ENCODE measurements around the gene RASSF5. TPM values are rescaled to one million over a fixed set of nuclear protein-coding genes. Genes with fewer than 3 reads are reported as not detected.

RASSF5 gene, protein sequence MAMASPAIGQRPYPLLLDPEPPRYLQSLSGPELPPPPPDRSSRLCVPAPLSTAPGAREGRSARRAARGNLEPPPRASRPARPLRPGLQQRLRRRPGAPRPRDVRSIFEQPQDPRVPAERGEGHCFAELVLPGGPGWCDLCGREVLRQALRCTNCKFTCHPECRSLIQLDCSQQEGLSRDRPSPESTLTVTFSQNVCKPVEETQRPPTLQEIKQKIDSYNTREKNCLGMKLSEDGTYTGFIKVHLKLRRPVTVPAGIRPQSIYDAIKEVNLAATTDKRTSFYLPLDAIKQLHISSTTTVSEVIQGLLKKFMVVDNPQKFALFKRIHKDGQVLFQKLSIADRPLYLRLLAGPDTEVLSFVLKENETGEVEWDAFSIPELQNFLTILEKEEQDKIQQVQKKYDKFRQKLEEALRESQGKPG
- total RNA-seq: 0.09 and 0.11 TPM in 2 replicates

GRCh38 chr1:206507284-206508129 is at the start of gene RASSF5:
Gene RASSF5, plus strand, starts transcription at chr1:206507531. Its CDS starts 72 bp downstream, at chr1:206507603.

DNA sequence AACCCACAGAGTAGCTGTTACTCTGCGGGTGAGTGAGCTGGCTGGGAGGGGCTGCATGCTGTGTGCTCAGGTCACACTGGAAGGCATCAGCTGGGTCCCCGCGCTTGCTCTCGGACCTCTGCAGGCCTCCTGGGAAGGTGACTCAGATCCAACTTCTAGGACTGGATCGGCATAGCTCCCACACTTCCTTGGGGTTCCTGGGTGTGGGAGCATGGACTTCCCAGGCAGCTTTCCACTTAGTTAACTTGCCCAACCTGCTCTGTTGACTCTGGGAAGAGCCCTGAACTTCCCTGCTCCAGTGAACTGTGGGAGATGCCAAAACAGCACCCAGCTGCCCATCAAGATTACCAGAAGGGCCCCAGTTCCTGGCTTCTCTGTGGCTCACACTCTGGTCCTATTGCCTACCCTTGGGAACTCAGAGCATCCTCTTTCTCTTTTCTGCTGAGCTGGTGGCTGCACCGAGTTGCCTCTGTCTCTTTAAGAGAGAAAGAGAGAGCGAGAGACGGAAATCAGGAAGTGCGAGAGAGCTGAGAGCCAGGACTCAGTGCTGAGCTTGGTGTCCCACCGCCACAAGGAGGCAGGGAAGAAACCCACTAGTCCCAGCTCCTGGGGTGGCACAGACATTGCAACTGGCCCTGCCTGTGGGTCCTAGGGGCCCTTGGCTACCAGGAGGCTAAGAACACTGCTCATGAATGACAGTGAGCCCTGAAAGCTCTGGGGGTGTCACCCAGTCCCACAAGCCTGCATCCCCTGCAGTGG is 37.2 kb upstream of the RASSF5 start, which contains the start of gene IKBKE:
Gene IKBKE (plus strand): TSS at position 544 of the 759 bp plus-strand sequence. CDS start 2,752 bp downstream, outside the sequence.

GRCh38 chr1:206612129-206612876 is 105.0 kb downstream of the RASSF5 start, which contains the start of gene EIF2D:
Gene EIF2D, minus strand, starts transcription at chr1:206612465. Its CDS starts 123 bp downstream, at chr1:206612342.

DNA sequence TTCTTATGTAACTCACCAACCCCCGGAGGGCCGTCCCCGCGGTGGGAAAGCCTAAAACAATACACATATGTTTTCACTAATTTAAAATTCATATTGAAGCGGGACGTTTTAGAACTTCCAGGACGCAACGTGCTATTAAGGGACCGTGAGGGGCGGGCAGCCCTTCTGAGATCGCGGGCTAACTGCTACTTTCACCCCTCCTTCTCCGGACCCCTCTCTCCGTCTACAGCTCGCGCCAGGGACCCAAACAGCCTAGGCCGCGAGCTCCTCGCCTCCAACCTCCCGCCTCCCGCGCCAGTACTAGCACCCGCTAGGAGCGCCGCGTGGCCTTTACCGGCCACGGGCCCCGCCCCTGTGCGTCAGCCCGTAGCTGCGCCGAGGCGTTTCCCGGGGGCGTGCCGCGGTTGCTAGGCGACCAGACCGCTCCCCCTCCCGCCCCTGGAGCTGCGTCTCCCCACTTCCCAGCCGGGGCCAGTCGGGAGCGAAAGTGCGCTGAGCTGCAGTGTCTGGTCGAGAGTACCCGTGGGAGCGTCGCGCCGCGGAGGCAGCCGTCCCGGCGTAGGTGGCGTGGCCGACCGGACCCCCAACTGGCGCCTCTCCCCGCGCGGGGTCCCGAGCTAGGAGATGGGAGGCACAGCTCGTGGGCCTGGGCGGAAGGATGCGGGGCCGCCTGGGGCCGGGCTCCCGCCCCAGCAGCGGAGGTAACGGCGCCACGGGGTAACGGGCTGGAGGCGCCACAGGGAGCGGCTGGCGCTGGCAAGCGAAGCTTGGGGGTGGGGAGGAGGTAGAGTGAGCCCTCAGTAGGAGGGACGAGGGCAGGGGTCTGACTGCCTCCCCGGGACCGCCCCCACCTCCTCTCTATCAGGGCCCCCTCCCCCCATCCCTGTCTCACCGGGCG is 128.0 kb downstream of the RASSF5 start, which contains the start of gene DYRK3:
Gene DYRK3 (plus strand): TSS at position 457 of the 898 bp plus-strand sequence. CDS start 168 bp downstream, at position 625.

Other genes with a start within 250 kb of the RASSF5 start
- 13.0 and 19.3 TPM in 2 replicates for gene IKBKE, start 37.1 kb upstream of the RASSF5 start, total RNA-seq
- gene EIF2D, start 104.9 kb downstream of the RASSF5 start, total RNA-seq: 43.3 and 47.2 TPM in 2 replicates
- gene DYRK3, start 128.0 kb downstream of the RASSF5 start, total RNA-seq: 22.6 and 24.9 TPM in 2 replicates
- gene MAPKAPK2, start 177.4 kb downstream of the RASSF5 start, total RNA-seq: 29.4 and 36.5 TPM in 2 replicates